Measurements from ENCODE around the gene PLEKHM3. TPM values are rescaled to one million over a fixed set of nuclear protein-coding genes. Genes with fewer than 3 reads are reported as not detected.

PLEKHM3 gene
- total and polyA plus RNA-seq, 4 donors = 3.0 to 18.3 (median 5.5) TPM

GRCh38 chr2:207939342-207940108, 85.8 kb downstream of the PLEKHM3 start:
- Histone ChIP-seq H3K36me3 (ENCODE audit: control insufficient read depth in 4 of 4, insufficient read depth in 3 of 4, low read depth in 1 of 4, low read length in 3 of 4) (peaks cover 0 to 4% (median 0%) of the 10 kb centered on the region in 4 donors), H3K27ac (ENCODE audit: low read depth in 1 of 2, low read length in 2 of 2) (no peak overlapping the region), H3K9ac (ENCODE audit: low read depth in 1 of 2, low read length in 2 of 2) (no peak overlapping the region), H3K9me3 (ENCODE audit: control insufficient read depth in 4 of 4, low read length in 3 of 4) (no peaks in the 10 kb centered on the region), H3K27me3 (ENCODE audit: control insufficient read depth in 4 of 4, insufficient read depth in 4 of 4, low read length in 3 of 4) (no peaks in the 10 kb centered on the region), H3K4me3 (ENCODE audit: low read depth in 1 of 3, low read length in 3 of 3) (no peak overlapping the region), H3K4me1 (ENCODE audit: control insufficient read depth in 4 of 4, insufficient read depth in 4 of 4, low read length in 3 of 4) (peaks cover 2 to 19% (median 7%) of the 10 kb centered on the region in 4 donors)
- TF ChIP-seq CTCF (IDR thresholded peaks at IDR 0.05; ENCODE audit: low read depth, low read length, missing input control) = no peak
- TF ChIP-seq RXRA (IDR thresholded peaks at IDR 0.05) = no peak
- TF ChIP-seq SP1 (IDR thresholded peaks at IDR 0.05) = no peak
- TF ChIP-seq FOXA2 (IDR thresholded peaks at IDR 0.05) = no peak
- TF ChIP-seq JUND (IDR thresholded peaks at IDR 0.05) = no peak
- TF ChIP-seq FOXA1 (IDR thresholded peaks at IDR 0.05) = no peak
- no peak for TF ChIP-seq HNF4G (IDR thresholded peaks at IDR 0.05)
- no peak for TF ChIP-seq TAF1 (conservative IDR thresholded peaks at IDR 0.05)
- no peak for TF ChIP-seq GABPA (IDR thresholded peaks at IDR 0.05 in 1 of 2, conservative IDR thresholded peaks at IDR 0.05 in 1 of 2)
- no peak for TF ChIP-seq MAX (IDR thresholded peaks at IDR 0.05)
- TF ChIP-seq ZBTB33 (IDR thresholded peaks at IDR 0.05) = no peak
- no peak for TF ChIP-seq REST (IDR thresholded peaks at IDR 0.05)
- no peak for TF ChIP-seq ATF3 (IDR thresholded peaks at IDR 0.05)
- TF ChIP-seq NR2F2 (IDR thresholded peaks at IDR 0.05) = no peak
- no peak for TF ChIP-seq YY1 (IDR thresholded peaks at IDR 0.05)
- no peak for TF ChIP-seq HNF4A (conservative IDR thresholded peaks at IDR 0.05)
- WGBS = 88% methylated on average over 8 of the region's 8 CpGs
- DNase-seq (ENCODE audit: low spot score) = no peak

Measured in liver (tissue), 9 donors.